ENCODE results near the gene PRDM4. TPM values are rescaled to one million over a fixed set of nuclear protein-coding genes. Genes with fewer than 3 reads are reported as not detected.
A peak's percentile ranks its signal among the peaks of the same experiment; 100 is the strongest.

Gene PRDM4
- total RNA-seq = 54.3 TPM

GRCh38 chr12:107760809-107761501, at the start of gene PRDM4:
TSS of gene PRDM4 (minus strand) at chr12:107761137. CDS start at chr12:107760515, 622 bp downstream.
- Histone ChIP-seq H3K4me1 (ENCODE audit: insufficient read depth, low read length) (peaks cover 25% of the 10 kb centered on the region), H3K27me3 (ENCODE audit: insufficient read depth, low read length) (no peaks in the 10 kb centered on the region), H3K9me3 (ENCODE audit: low read depth, low read length) (no peaks in the 10 kb centered on the region), H3K4me3 (ENCODE audit: low read length) (peak within 1 kb of the TSS; percentile 67)

- no peaks in the 10 kb centered on the region for H3K9me3 ChIP-seq (ENCODE audit: low read depth, low read length)
Observed at GRCh38 chr12:107807471-107808150, 46.7 kb upstream of the PRDM4 start.

GRCh38 chr12:107805488-107806180, 44.7 kb upstream of the PRDM4 start:
- H3K9me3 ChIP-seq (ENCODE audit: low read depth, low read length) = no peaks in the 10 kb centered on the region

More at GRCh38 chr12:107807471-107808150, 46.7 kb upstream of the PRDM4 start:
- H3K4me1 ChIP-seq (ENCODE audit: insufficient read depth, low read length) = no peaks in the 10 kb centered on the region
- H3K4me3 ChIP-seq (ENCODE audit: low read length) = no peak overlapping the region
- H3K27me3 ChIP-seq (ENCODE audit: insufficient read depth, low read length) = no peaks in the 10 kb centered on the region

GRCh38 chr12:107803092-107803491, 42.2 kb upstream of the PRDM4 start:
- H3K9me3 ChIP-seq (ENCODE audit: low read depth, low read length) = no peaks in the 10 kb centered on the region
- H3K27me3 ChIP-seq (ENCODE audit: insufficient read depth, low read length) = no peaks in the 10 kb centered on the region
- no peak overlapping the region for H3K4me3 ChIP-seq (ENCODE audit: low read length)
- H3K4me1 ChIP-seq (ENCODE audit: insufficient read depth, low read length) = no peaks in the 10 kb centered on the region

More at GRCh38 chr12:107805488-107806180, 44.7 kb upstream of the PRDM4 start:
- Histone ChIP-seq H3K4me1 (ENCODE audit: insufficient read depth, low read length) (no peaks in the 10 kb centered on the region), H3K4me3 (ENCODE audit: low read length) (no peak overlapping the region), H3K27me3 (ENCODE audit: insufficient read depth, low read length) (no peaks in the 10 kb centered on the region)

- Histone ChIP-seq H3K27me3 (ENCODE audit: insufficient read depth, low read length) (no peaks in the 10 kb centered on the region), H3K4me1 (ENCODE audit: insufficient read depth, low read length) (no peaks in the 10 kb centered on the region), H3K4me3 (ENCODE audit: low read length) (no peak overlapping the region)
Observed at GRCh38 chr12:107801150-107801549, 40.2 kb upstream of the PRDM4 start.

GRCh38 chr12:107798580-107798979, 37.6 kb upstream of the PRDM4 start:
- H3K4me1 ChIP-seq (ENCODE audit: insufficient read depth, low read length) = no peaks in the 10 kb centered on the region
- H3K27me3 ChIP-seq (ENCODE audit: insufficient read depth, low read length) = peaks cover 6% of the 10 kb centered on the region
- no peaks in the 10 kb centered on the region for H3K9me3 ChIP-seq (ENCODE audit: low read depth, low read length)
- H3K4me3 ChIP-seq (ENCODE audit: low read length) = no peak overlapping the region

More at GRCh38 chr12:107801150-107801549, 40.2 kb upstream of the PRDM4 start:
- H3K9me3 ChIP-seq (ENCODE audit: low read depth, low read length) = no peaks in the 10 kb centered on the region

- H3K9me3 ChIP-seq (ENCODE audit: low read depth, low read length) = no peaks in the 10 kb centered on the region
- no peaks in the 10 kb centered on the region for H3K4me1 ChIP-seq (ENCODE audit: insufficient read depth, low read length)
- peaks cover 6% of the 10 kb centered on the region for H3K27me3 ChIP-seq (ENCODE audit: insufficient read depth, low read length)
- H3K4me3 ChIP-seq (ENCODE audit: low read length) = no peak overlapping the region
Observed at GRCh38 chr12:107794451-107794850, 33.5 kb upstream of the PRDM4 start.

GRCh38 chr12:107791465-107792089, 30.6 kb upstream of the PRDM4 start:
- Histone ChIP-seq H3K4me1 (ENCODE audit: insufficient read depth, low read length) (no peaks in the 10 kb centered on the region), H3K4me3 (ENCODE audit: low read length) (no peak overlapping the region), H3K27me3 (ENCODE audit: insufficient read depth, low read length) (peaks cover 6% of the 10 kb centered on the region), H3K9me3 (ENCODE audit: low read depth, low read length) (no peaks in the 10 kb centered on the region)

- H3K4me3 ChIP-seq (ENCODE audit: low read length) = no peak overlapping the region
- peaks cover 4% of the 10 kb centered on the region for H3K4me1 ChIP-seq (ENCODE audit: insufficient read depth, low read length)
- H3K9me3 ChIP-seq (ENCODE audit: low read depth, low read length) = no peaks in the 10 kb centered on the region
- H3K27me3 ChIP-seq (ENCODE audit: insufficient read depth, low read length) = no peaks in the 10 kb centered on the region
Observed at GRCh38 chr12:107788690-107789458, 27.9 kb upstream of the PRDM4 start.

- Histone ChIP-seq H3K27me3 (ENCODE audit: insufficient read depth, low read length) (no peaks in the 10 kb centered on the region), H3K9me3 (ENCODE audit: low read depth, low read length) (no peaks in the 10 kb centered on the region), H3K4me1 (ENCODE audit: insufficient read depth, low read length) (peaks cover 10% of the 10 kb centered on the region), H3K4me3 (ENCODE audit: low read length) (no peak overlapping the region)
Observed at GRCh38 chr12:107788281-107788680, 27.3 kb upstream of the PRDM4 start.

GRCh38 chr12:107783406-107784376, 22.8 kb upstream of the PRDM4 start:
- no peaks in the 10 kb centered on the region for H3K9me3 ChIP-seq (ENCODE audit: low read depth, low read length)
- H3K4me1 ChIP-seq (ENCODE audit: insufficient read depth, low read length) = peaks cover 38% of the 10 kb centered on the region
- no peaks in the 10 kb centered on the region for H3K27me3 ChIP-seq (ENCODE audit: insufficient read depth, low read length)
- no peak overlapping the region for H3K4me3 ChIP-seq (ENCODE audit: low read length)

- Histone ChIP-seq H3K4me1 (ENCODE audit: insufficient read depth, low read length) (peaks cover 51% of the 10 kb centered on the region), H3K4me3 (ENCODE audit: low read length) (no peak overlapping the region), H3K27me3 (ENCODE audit: insufficient read depth, low read length) (peaks cover 6% of the 10 kb centered on the region), H3K9me3 (ENCODE audit: low read depth, low read length) (no peaks in the 10 kb centered on the region)
Observed at GRCh38 chr12:107782067-107782466, 21.1 kb upstream of the PRDM4 start.

GRCh38 chr12:107780298-107780697, 19.4 kb upstream of the PRDM4 start:
- Histone ChIP-seq H3K9me3 (ENCODE audit: low read depth, low read length) (no peaks in the 10 kb centered on the region), H3K4me1 (ENCODE audit: insufficient read depth, low read length) (peaks cover 55% of the 10 kb centered on the region), H3K4me3 (ENCODE audit: low read length) (no peak overlapping the region), H3K27me3 (ENCODE audit: insufficient read depth, low read length) (peaks cover 23% of the 10 kb centered on the region)
